Stimulated activated CD4-positive, alpha-beta T cell treated with anti-CD3 and anti-CD28 coated beads, Interleukin-12 subunit alpha, Interleukin-12 subunit beta, amount 100 ng/mL, for 48 hours (primary cell): ENCODE measurements around the gene FUT3.
A peak's percentile ranks its signal among the peaks of the same experiment; 100 is the strongest.

ENCODE experiments used
- DNase-seq, 3 donors: peaks; one replicate each; pipeline ENCODE4 v3.0.0-alpha.2; 2020; ENCODE audit warnings: low read depth in 2 of 3, low spot score in 1 of 3

FUT3 gene

GRCh38 chr19:5803752-5804515 is 47.3 kb downstream of the FUT3 start:
- peak; percentile 91 to 94 (median 93) for DNase-seq

GRCh38 chr19:5803441-5803751 is 47.9 kb downstream of the FUT3 start:
- no peak for DNase-seq

GRCh38 chr19:5801796-5802619 is 49.2 kb downstream of the FUT3 start:
- no peak for DNase-seq

- no peak for DNase-seq
These were observed 50.6 kb downstream of the FUT3 start for GRCh38 chr19:5800361-5801270.

- no peak for DNase-seq
These were observed 51.7 kb downstream of the FUT3 start for GRCh38 chr19:5799247-5800241.

- no peak for DNase-seq
These were observed 53.0 kb downstream of the FUT3 start for GRCh38 chr19:5798244-5798643.

GRCh38 chr19:5795382-5795919 is 55.8 kb downstream of the FUT3 start:
- no peak for DNase-seq

GRCh38 chr19:5793188-5793587 is 58.1 kb downstream of the FUT3 start:
- no peak for DNase-seq
